CD4-positive, alpha-beta T cell (primary cell): Measurements from ENCODE around the gene DENND2A. TPM values are rescaled to one million over a fixed set of nuclear protein-coding genes. Genes with fewer than 3 reads are reported as not detected.
"Not testable (repeated sequence)": the region's sequence is repeated elsewhere in the genome, so short reads cannot be mapped to it uniquely, and the experiment has no call there.

Experiments
- ATAC-seq: fragments of 200-7000 bp; cut with Tn5 transposase; one replicate; pipeline ENCODE4 v1.10.0; 2022; ENCODE audit warnings: mild to moderate bottlenecking; ENCODE audit not compliant: poor library complexity
- CTCF ChIA-PET: fragments of 350-600 bp; sonication (Branson Sonifier 250); formaldehyde crosslinking; loops from one replicate; lab custom pipeline; 2021; ENCODE audit warnings: antibody characterized with exemption, inconsistent platforms; lab: Charles Lee
- POLR2A ChIA-PET: fragments of 350-600 bp; sonication (Branson Sonifier 250); formaldehyde crosslinking; loops from one replicate; lab custom pipeline; 2021; ENCODE audit warnings: antibody characterized with exemption, inconsistent platforms; lab: Charles Lee
- DNase-seq, 14 experiments: peaks; one replicate each; pipeline ENCODE4 v3.0.0-alpha.2; 2013 to 2020; ENCODE audit warnings: mixed read lengths in 2 of 14
- H3K27ac ChIP-seq, 2 donors: one replicate each; pipeline versions ENCODE4 v1.5.1 to v1.7.0; 2013; ENCODE audit warnings: low read length in 2 of 2, low read depth in 1 of 2, mild to moderate bottlenecking in 1 of 2
- H3K27me3 ChIP-seq, 2 experiments: 1 replicate in 1 of 2; 2 replicates in 1 of 2; pipeline versions ENCODE4 v1.6.1 to v1.7.0; 2013; ENCODE audit warnings: low read length in 2 of 2, control low read depth in 1 of 2, mild to moderate bottlenecking in 1 of 2, moderate library complexity in 1 of 2; ENCODE audit not compliant: insufficient read depth in 2 of 2, control insufficient read depth in 1 of 2
- H3K36me3 ChIP-seq: one replicate; pipeline ENCODE4 v1.6.1; 2013; ENCODE audit warnings: low read length, control low read depth; ENCODE audit not compliant: insufficient read depth
- H3K4me1 ChIP-seq: one replicate; pipeline ENCODE4 v1.6.1; 2013; ENCODE audit warnings: low read length, control low read depth; ENCODE audit not compliant: insufficient read depth
- H3K4me3 ChIP-seq: one replicate; pipeline ENCODE4 v1.5.1; 2013; ENCODE audit warnings: mild to moderate bottlenecking, low read length, moderate library complexity
- H3K9me3 ChIP-seq, 2 experiments: 1 replicate in 1 of 2; 2 replicates in 1 of 2; pipeline versions ENCODE4 v1.6.1 to v1.7.0; 2013; ENCODE audit warnings: low read length in 2 of 2, mild to moderate bottlenecking in 2 of 2, control low read depth in 1 of 2, moderate library complexity in 1 of 2; ENCODE audit not compliant: control insufficient read depth in 1 of 2, insufficient read depth in 1 of 2
- H3K27ac Mint-ChIP-seq: one replicate; pipeline ENCODE4 v1.8.0; 2020; ENCODE audit warnings: mixed read lengths
- H3K27me3 Mint-ChIP-seq: one replicate; pipeline ENCODE4 v1.8.0; 2021; ENCODE audit warnings: mixed read lengths
- H3K36me3 Mint-ChIP-seq: one replicate; pipeline ENCODE4 v1.8.0; 2021; ENCODE audit warnings: low read depth, mixed read lengths
- H3K4me1 Mint-ChIP-seq: one replicate; pipeline ENCODE4 v1.8.0; 2021; ENCODE audit warnings: low read depth, mixed read lengths
- H3K4me3 Mint-ChIP-seq: one replicate; pipeline ENCODE4 v1.8.0; 2020; ENCODE audit warnings: mild to moderate bottlenecking, mixed read lengths
- H3K9me3 Mint-ChIP-seq: one replicate; pipeline ENCODE4 v1.8.0; 2020; ENCODE audit warnings: mixed read lengths
- CTCF ChIP-seq: fragments of 200-600 bp; IDR thresholded peaks from one replicate; pipeline ENCODE4 v1.8.0; 2022; ENCODE audit warnings: antibody characterized with exemption, mild to moderate bottlenecking
- intact Hi-C, 2 experiments: fragments of 100-400 bp; cut with DNase I in 1 of 2; cut with micrococcal nuclease in 1 of 2; formaldehyde crosslinking; loops; one replicate each; pipeline versions ENCODE4 v1.15.1 to v1.9.0; 2023 to 2025; cut with DNase I, micrococcal nuclease
- total RNA-seq, 174 experiments: library from RNA in 2 of 174; stranded (reverse) in 2 of 174; gene quantifications; one replicate each; pipeline ENCODE4 v1.2.3 and lab custom pipeline; 2021 to 2026

DENND2A gene
- total RNA-seq, 2 experiments from 2014 or later: not detected

- no peaks in the 10 kb centered on the region for H3K36me3 Mint-ChIP-seq
- intact Hi-C loops: no loop called here
- Histone ChIP-seq H3K4me3 (no peak overlapping the region), H3K27ac (no peak overlapping the region), H3K27me3 (peaks cover 2 to 10% of the 10 kb centered on the region in 2 experiments), H3K9me3 (no peaks in the 10 kb centered on the region), H3K36me3 (no peaks in the 10 kb centered on the region), H3K4me1 (no peaks in the 10 kb centered on the region)
- POLR2A ChIA-PET: no interaction called here
- peaks cover 32% of the 10 kb centered on the region for H3K27me3 Mint-ChIP-seq
- H3K4me1 Mint-ChIP-seq: no peaks in the 10 kb centered on the region
- no peak for DNase-seq
- CTCF ChIA-PET: no interaction called here
- no peak for TF ChIP-seq CTCF
- no peaks in the 10 kb centered on the region for H3K9me3 Mint-ChIP-seq
- no peak for ATAC-seq
- H3K4me3 Mint-ChIP-seq: no peak overlapping the region
- no peak overlapping the region for H3K27ac Mint-ChIP-seq
Measured at GRCh38 chr7:140631021-140631420, 9.6 kb downstream of the DENND2A start.

- DNase-seq (no peak), ATAC-seq (no peak)
- no peaks in the 10 kb centered on the region for H3K4me1 Mint-ChIP-seq
- H3K4me3 ChIP-seq: no peak overlapping the region
- H3K27ac Mint-ChIP-seq: no peak overlapping the region
- intact Hi-C loops: no loop called here
- no peaks in the 10 kb centered on the region for H3K4me1 ChIP-seq
- POLR2A ChIA-PET: no interaction called here
- H3K27me3 Mint-ChIP-seq: peaks cover 10% of the 10 kb centered on the region
- H3K4me3 Mint-ChIP-seq: no peak overlapping the region
- H3K36me3 Mint-ChIP-seq: no peaks in the 10 kb centered on the region
- H3K9me3 Mint-ChIP-seq: no peaks in the 10 kb centered on the region
- H3K27ac ChIP-seq: no peak overlapping the region
- CTCF ChIA-PET: no interaction called here
- peaks cover 0 to 2% of the 10 kb centered on the region in 2 experiments for H3K27me3 ChIP-seq
- no peaks in the 10 kb centered on the region for H3K9me3 ChIP-seq
- H3K36me3 ChIP-seq: no peaks in the 10 kb centered on the region
- no peak for TF ChIP-seq CTCF
Measured at GRCh38 chr7:140625908-140626868, 14.4 kb downstream of the DENND2A start.

GRCh38 chr7:140625192-140625558, 15.4 kb downstream of the DENND2A start:
- H3K27me3 Mint-ChIP-seq, H3K4me1 Mint-ChIP-seq, H3K36me3 Mint-ChIP-seq, H3K9me3 Mint-ChIP-seq, H3K27me3 ChIP-seq, POLR2A ChIA-PET, H3K4me3 ChIP-seq, H3K4me1 ChIP-seq, H3K27ac ChIP-seq, H3K9me3 ChIP-seq, DNase-seq, CTCF ChIA-PET, H3K27ac Mint-ChIP-seq, H3K36me3 ChIP-seq, intact Hi-C loops, H3K4me3 Mint-ChIP-seq, ATAC-seq: not testable (repeated sequence)
